ENCODE measurements around the gene PSMA8.

GRCh38 chr18:26206488-26206887, 72.8 kb downstream of the PSMA8 start:
- TF ChIP-seq, protein P1, sequence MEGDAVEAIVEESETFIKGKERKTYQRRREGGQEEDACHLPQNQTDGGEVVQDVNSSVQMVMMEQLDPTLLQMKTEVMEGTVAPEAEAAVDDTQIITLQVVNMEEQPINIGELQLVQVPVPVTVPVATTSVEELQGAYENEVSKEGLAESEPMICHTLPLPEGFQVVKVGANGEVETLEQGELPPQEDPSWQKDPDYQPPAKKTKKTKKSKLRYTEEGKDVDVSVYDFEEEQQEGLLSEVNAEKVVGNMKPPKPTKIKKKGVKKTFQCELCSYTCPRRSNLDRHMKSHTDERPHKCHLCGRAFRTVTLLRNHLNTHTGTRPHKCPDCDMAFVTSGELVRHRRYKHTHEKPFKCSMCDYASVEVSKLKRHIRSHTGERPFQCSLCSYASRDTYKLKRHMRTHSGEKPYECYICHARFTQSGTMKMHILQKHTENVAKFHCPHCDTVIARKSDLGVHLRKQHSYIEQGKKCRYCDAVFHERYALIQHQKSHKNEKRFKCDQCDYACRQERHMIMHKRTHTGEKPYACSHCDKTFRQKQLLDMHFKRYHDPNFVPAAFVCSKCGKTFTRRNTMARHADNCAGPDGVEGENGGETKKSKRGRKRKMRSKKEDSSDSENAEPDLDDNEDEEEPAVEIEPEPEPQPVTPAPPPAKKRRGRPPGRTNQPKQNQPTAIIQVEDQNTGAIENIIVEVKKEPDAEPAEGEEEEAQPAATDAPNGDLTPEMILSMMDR (conservative IDR thresholded peaks at IDR 0.05), result no peak
- TF ChIP-seq EZH2 (IDR thresholded peaks at IDR 0.05; ENCODE audit: low read depth), result no peak
